Fibroblast of skin of back (primary cell): ENCODE measurements around the gene LRMDA.

Source experiments
- DNase-seq: peaks from one replicate; pipeline ENCODE4 v3.0.0-alpha.2; 2013

LRMDA gene

DNA sequence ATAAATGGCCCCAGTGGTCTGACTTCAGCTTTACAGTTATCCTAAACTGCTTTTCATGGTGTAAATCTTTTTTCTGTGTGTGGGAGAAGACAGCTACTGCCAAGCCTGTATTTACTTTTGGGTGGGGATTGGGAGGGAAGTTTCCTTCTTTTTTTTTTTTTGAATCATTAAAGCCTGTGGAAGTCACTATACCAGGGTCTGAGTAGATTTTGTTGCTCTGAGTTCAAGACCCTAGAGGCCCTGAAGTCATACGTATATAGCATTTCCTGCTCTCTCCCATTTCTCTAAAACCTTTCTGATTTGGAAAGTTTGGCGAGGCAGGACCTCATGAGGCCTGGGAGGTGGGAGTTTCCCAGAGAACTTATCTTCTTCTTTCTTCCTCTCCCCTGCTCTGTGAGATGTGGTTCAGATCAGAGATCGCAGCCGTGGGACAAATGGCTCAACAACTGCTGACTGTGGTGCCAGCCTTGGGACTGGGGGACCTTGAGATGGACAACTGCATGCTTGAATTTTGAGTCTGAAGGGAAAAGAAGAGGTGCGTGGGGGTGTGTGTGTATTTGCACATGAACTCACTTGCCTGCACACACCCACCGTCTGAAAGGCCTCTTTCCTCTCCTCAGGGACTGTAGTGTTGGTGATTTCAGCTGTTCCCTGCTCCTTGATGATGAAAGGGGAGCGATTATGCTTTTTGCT lies 18.1 kb downstream of the LRMDA start:
- no peak for DNase-seq

DNA sequence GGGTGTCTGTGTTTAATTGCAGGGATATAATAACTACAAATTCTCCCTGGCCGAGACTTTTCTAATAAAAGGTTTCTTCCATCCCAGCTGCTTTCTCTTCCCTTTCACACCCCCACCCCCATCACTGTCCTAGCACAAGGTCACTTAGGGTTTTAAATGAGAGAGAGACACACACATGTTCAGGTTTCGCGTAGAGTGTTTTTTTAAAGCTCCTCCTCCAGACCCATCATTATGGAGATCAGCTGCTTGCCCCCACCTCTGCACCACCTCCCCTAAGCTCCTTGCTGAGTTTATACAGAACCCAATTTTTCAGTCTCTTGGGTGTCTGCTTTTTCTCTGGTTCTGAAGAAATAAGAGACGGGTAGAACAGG lies 18.6 kb downstream of the LRMDA start:
- DNase-seq: no peak

DNA sequence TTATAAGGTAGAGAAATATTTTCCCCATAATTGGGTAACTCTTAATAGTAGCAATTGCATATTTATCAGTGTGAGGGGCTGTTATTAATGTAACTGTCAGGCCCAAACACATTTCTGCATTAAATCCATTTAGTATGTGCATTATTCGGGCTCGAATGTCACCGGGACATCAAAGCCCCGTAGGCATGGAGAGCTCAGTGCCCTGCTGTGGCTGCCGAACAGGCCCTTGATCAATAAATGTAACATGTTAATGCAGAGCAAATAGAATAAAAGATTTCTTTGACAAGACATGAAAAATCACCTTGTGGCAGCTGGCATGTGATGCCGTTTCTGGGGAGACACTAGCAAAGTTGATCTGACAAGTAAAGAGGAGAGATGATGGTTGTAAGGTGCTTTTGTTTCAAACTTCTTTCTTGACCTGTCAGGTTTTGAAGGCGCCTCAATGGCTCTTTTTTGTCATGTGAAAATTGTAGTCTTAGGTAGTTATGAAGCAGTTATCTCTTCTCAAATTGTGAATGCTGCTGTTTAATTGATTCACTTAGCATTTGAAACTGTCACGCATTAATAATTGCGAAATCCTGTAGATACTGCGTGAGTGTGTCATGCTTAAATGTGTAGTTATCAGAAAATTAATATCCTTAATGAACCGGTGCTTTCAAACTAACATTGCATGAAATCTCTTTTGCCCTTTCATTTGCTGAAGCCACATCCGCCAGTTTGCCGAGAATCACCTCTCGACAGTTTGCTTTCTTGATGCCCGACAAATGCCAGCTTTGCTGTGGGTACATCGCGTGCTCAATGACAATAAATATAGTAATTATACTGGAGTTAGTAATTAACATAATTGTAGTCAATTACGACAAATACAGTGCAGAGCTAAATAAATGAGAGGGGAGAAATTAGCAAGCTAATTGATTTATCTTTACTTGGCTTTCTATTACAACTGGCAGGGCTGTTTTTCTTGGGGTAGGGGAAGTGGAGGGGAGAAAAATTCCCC lies 19.5 kb downstream of the LRMDA start:
- DNase-seq: no peak

DNA sequence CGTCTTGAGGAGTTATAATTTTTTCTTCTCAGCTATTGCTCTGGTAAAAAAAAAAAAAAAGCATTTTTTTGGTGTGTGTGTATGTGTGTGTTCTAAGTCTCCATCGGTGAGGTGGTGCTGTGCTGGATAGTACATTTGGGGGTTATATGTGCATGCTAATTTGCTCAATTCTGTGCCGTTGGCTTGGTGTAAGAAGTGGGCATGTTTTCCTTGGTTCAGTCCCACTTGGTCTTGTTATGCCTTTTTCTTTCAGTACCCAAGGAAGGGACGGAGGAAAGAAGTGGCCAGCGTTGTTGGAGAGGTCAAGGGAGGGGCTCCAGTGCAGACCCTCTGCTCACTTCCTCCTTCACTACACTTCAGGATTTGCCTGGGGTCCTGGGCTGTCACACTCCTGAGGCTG lies 20.4 kb downstream of the LRMDA start:
- DNase-seq: no peak

DNA sequence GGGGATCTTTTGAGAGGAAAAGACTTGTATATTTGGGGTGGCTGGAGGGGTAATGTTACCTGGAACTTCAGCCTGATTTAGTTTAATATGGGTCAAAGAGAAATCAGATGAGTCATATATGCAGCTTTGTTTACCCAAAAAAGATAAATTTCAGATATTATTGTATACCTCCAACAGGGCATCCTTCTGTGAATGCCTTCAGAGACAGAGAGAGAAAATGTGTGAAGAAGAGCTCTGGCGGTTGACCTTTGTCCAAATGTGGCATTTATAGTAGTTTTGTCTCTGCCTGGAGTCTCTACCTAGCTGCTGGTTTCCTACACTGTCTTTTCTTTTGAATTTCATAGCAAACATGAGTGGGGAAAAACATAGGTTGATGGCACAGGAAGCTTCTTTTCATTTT lies 21.6 kb downstream of the LRMDA start:
- DNase-seq: no peak

DNA sequence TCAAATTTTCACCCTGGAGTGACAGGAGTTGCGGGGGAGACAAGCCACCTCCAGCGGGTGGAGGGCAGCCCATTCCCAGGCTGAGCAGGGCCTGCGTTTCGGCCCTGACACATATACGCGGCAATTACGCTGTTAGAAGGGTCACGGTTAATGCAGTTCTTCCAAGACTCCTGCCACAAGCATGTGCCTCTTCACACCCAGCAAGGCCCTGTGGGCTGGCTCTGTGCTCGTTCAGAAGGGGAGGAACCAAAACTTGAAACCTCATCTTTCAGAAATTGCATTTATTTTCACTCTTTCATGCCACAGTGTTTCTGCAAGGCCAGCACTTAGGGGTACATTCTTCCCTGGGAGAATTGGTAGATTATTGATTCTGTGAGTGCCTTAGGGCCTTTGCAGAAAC lies 24.7 kb downstream of the LRMDA start:
- DNase-seq: no peak

DNA sequence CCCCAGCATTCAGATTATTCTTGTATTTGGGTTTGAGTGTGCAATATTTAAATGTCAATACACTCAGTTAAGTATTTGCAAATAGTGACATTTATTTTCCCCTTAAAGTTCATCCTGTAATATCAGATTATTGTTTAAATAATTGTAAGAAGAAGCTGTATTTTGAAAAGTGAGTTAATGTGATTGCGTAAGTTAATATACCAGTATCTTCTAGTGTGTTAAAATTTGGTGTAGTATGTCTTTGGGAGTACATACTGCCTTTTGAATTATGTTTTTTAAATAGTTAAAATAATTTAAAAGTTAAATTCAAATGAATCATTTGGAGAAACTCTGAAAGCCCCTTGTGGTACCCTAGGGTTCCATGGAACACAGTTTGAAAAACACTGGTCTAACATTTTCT lies 28.6 kb downstream of the LRMDA start:
- DNase-seq: no peak

DNA sequence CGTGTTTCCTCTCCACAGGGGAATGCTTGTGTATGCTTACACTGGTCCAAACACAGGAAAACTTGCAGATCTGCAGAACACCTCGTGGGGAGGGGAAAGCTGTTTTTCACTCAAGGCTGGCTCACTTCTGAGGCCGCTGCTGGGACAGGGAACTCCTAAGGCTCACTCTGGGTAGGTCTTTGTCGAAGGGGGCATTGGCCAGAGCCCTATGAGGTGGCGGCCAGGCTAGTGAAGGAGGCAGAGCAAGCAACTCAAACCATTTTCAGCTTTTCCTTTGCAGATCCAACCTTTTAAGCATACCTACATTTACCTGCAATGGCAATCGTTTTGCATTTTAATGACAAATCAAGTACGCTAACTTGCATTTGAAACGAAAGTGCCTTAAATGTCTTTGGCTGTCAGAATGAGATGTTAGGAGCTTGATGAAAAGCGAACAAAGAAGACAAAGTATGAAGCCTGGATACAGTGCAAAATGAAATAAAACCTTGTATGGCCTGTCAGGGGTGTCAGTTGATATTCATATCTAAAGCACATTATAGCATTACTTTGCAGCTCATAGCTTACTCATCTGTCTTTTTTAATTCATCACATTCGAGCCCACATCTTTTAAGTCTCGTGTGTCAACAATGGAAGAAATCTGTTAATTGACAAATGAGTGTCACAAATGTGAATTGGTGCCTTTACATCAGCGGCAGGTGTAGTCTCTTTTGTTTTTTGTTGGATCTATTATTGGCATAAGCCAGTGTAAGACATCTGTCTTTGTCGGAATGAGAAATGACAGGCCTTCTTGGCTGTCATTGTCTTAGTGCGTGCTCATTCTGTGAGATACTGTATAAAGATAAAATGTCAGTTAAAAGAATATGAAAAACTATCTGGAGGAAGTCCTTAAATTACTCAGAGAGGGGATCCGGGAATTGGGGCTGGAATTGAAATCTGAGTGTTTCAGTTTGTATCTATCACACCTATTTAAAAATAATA lies 30.5 kb downstream of the LRMDA start:
- DNase-seq: no peak

DNA sequence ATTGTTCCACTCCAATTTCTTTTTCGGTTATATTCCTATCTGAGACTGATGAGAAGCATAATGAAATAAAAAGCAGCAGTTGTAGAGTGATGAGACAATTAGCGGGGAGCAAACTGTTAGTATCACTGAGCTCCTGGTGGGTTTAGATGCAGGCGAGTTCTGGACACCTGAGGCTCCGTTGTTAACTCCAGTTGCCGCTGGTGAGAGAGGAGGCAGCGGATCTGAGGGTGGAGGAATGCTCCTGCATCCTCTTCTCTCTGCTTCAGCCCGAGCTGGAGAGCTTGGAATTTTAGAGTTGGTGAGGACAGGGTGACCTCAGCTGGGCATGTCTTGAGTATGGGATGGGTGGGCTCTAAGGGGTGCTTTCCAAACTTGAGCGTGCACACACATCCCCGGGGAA lies 31.4 kb downstream of the LRMDA start:
- no peak for DNase-seq

DNA sequence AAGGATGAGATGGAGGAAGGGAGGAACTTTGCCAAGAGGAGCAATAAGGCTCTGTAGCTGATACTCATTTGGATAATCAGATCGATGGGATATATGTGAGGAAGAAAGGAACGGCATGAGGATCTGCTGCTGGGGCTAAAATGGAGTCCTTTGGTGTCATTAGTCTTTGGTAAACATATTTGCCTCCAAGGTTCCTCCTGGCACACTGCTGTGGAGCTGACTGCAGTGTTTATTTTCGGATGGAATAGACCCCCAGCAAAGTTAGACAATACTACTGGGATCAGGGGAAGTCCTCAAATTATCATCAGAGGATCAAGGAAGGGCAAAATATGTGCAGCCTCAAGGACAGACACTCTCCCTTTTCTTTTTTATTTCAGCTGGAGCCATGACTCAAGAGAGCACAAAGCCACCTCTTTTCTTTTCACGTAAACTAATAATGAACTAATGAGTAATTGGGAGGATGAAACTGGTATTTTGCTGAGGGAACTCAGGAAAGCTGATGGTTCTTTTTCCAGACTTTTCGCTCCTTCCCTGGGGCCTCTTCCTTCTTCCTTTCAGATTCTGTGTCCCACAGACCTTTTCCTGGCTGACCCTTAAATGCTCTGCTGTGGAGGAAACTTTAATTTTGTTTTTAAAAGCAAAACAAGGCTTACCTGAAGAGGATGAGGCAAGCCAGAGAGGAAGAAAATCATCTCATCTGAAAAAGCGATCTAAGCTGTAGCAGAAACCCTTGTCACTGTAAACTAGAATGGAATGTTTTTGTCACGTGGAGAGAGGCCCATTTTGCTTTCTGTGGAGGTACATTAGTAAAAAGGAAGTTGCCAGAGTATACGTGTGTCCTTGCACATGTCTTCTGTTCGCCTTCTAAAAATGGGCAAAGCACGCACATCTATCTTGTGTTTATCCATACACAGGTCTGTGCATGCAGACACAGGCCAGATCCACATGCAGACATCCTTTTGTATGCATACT lies 33.3 kb downstream of the LRMDA start:
- DNase-seq: peak; percentile 34

DNA sequence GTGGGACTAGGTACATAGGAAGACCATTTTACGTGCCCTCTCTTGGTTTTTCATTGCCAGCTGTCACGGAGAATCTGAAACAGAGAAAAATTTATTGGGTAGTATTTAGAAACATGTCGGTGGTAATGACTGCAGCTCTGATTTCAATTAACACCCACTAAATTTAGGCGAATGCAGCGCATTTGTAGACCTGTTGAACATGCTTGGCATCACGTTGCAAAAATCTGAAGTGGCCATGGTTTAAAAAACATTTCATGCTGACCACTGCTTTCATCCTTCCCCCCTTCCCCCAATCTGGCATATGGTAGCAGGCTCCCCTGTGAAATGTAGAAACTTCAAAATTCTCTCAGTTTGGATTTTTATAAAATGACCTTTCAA lies 34.0 kb downstream of the LRMDA start:
- DNase-seq: no peak

DNA sequence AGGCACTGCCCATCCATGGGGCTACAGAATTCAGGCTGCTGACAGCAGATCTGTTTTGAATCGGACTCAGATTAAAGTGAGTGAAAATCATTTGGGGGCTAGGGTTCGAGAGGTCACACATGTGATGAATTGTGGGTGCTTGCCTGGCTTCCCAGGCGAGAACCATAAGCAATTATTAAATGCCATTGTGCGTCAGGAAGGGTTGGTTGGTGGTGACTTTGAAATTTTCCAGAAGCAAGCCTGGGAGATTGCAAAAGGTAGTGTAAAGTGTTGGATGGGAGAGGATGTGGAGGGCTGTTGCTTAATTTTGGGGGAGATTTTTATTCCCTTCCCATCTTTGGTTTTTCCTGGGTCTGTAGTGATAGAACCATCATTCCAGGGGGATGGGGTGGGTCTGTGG lies 34.6 kb downstream of the LRMDA start:
- DNase-seq: no peak

DNA sequence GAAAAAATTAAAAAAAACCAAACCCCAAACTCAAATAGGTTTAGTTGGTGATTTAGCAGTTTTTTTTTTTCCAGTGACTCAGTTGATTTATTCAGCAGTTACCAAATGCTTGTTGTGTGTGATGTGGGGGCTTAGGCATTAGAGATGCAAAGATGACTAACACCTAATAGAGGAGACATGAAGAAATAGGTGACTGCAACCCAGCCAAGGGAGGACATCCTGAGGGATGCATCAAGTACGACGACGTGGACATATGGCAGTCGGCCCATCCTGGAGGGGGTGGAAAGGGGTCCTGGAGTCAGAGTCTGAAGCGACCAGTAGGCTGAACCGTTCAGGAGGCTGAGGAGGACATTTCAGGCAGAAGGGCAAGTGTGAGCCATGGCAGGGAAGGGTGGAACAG lies 35.5 kb downstream of the LRMDA start:
- DNase-seq: peak; percentile 16

DNA sequence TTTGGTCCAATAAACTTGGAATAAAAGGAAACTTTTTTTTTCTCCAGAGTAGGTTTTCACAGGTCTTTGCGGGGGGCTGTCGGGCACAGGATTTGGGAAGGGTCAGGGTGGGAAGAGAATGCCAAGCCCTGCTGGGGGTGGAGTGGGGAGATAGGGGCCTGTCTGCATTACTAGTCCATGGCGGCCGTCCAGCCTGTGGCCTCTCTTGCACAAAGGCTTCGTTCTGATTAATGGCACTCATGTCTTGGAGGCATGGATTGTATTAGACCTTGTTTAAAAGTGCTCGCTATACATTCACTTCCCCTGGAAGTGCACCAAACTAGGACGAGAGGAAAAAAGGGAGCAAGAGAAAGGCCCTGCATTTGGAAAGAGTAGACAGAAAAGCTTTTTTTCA lies 37.2 kb downstream of the LRMDA start:
- no peak for DNase-seq

DNA sequence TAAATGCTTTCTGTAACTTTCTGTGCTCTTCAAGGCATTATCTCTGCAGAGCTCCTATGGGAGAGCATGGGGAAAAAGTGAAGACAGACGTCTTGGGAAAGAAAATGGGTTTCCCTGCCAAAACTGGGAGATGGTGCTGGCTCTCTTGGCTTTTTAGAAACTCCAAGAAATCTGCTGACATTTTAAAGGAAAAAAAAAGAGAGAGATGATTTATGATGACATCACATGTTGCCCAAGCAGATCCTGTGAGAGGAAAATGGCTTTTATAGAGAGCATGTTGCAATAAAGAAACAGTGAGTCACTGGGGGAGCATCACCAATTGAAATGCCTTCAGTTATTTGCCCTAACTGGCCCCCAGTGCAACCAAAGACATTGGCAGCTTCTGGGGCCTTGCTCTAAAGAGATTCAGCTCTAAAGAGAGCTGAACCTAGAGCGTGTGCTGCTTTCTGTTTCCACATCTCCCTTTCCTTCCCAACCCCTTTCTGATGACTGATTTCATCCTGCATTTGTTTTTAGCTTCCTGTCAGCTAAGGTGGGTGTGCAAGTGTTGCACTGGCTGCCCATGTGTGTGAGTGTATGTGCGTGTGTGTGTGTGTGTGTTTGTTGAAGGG lies 37.7 kb downstream of the LRMDA start:
- peak; percentile 93 for DNase-seq

DNA sequence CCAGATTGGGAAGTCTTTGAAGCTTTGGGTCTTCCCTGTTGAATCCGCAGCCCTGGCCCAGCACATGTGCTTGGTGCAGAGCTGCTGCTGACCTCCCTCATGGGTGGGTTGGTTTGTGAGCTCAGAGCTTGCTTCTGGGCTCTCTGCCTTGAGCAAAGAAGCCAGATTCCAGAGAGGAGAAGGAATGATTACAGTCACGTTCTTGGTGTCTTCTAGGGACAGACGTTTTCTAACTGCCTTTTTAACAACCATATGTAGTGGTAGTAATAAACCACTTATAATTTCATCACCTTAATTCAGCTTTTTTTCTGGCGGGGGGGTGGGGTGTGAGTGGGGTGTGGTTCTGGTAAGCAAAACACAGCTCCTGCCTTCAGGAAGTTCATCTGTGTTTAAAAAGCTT lies 39.5 kb downstream of the LRMDA start:
- peak; percentile 43 for DNase-seq

DNA sequence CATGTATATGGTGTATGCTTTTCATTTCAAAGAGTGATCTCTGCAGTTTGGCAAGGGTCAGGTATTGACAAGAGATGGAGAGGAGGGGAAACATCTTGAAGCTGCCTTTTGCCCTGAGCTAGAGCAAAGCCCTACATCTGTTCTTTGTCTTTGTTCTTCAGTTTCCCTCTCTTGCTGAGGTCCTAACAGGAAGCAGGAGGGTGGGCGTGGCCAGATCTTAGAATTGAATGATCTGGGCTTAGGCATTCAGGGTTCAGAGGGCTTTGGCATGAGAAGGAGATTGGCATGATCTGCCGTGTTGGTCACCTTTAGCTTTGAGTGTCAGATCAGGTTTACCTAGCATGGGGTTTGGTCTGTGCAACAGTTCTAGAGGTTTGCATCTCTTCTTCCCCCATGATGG lies 41.3 kb downstream of the LRMDA start:
- no peak for DNase-seq

DNA sequence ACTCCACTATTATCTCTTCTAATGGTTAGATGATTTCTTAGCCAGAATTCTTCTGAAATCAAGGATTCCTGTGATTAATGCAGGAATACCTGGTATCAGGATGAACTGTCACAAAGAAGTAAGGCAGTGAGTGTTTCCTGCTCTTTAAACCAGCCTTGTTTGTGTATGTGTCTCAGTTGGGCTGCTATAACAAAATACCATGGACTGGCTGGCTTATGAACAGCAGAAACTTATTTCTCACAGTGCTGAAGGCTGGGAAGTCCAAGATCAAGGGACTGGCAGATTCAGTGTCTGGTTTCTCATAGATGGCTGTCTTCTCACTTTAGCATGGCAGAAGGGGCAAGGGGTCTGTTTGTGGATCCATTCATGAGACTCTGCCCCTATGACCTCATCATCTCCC lies 42.7 kb downstream of the LRMDA start:
- no peak for DNase-seq

DNA sequence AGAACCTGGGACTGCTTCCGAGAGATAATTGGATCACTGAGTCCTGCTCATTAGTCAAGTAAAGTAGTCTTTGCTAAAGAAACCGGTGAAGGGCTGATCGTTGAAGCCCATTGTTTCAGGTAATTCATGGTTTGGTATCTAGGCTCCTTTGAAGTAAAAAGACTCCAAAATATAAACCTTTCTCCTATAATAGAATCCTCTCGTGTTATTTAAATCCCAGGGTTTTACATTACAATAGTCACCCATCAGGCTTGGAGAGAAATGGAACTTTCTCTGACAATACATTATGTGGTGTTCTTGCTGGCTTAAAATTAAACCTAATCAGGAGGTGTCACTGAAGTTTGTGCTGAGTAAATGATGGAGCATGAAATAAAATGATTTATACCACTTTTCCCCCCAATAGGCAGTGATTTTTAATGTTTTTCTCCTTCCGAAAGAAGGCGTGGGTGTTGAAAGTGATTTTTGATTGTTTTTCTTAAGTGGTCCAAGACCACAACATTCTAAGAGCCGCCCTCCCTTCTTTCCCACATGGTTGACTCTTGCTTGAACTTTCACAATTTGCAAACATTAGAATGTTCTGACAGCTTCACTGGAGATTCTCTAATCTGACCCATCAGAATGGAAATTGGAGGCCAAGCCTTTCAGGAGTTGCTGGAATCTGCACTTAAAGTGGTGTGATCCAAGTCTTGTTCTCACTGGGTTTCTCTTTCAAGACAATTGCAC lies 44.2 kb downstream of the LRMDA start:
- DNase-seq: peak; percentile 20

DNA sequence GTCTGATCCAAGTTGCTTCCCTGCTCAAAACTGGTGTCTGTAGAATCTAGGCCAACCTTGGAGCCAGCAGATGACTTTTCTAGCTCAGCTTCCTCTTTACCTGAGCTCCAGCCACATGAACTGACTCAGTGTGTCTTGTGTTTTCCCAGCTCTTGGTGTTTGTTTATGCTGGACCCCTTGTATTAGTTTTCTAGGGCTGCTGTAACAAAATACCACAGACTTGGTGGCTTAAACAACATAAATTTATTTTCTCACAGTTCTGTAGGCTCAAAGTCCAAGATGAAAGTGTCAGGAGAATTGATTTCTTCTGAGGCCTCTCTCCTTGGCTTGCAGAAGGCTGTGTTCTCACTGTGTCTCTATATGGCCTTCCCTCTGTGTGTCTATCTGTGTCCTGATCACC lies 45.1 kb downstream of the LRMDA start:
- DNase-seq: no peak

DNA sequence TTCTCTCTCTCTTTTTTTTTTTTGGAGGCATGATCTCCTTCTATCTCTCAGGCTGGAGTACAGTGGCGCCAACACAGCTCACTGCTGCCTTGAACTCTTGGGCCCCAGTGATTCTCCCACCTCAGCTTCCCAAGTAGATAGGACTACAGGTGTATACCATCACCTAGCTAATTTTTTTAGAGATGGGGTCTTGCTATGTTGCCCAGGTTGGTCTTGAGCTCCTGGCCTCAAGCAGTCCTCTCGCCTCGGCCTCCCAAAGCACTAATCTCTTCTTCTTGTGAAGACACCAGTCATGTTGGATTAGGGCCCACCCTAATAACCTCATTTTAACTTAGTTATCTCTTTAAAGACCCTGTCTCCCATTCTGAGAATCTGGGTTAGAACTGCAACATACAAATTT lies 45.6 kb downstream of the LRMDA start:
- no peak for DNase-seq
